Sigmoid colon (tissue), 4 donors: ENCODE results near the gene WWC1.

ENCODE experiments used
- POLR2A ChIP-seq, 2 donors: fragments of 450-650 bp; IDR thresholded peaks; one replicate each; pipeline ENCODE4 v1.6.1; 2016; ENCODE audit warnings: antibody characterized with exemption in 2 of 2, mild to moderate bottlenecking in 2 of 2, moderate library complexity in 2 of 2
- POLR2AphosphoS5 ChIP-seq, 4 donors: sonication (generic); formaldehyde crosslinking; IDR thresholded peaks; one replicate each; pipeline ENCODE4 v1.6.1; 2017; ENCODE audit warnings: antibody characterized with exemption in 4 of 4
- TF ChIP-seq, protein P1 (sequence below), 4 experiments: fragments of 450-650 bp in 3 of 4; fragments of 200-600 bp in 1 of 4; IDR thresholded peaks; one replicate each; pipeline ENCODE4 v1.5.1; 2016 to 2019; ENCODE audit warnings: antibody characterized with exemption in 4 of 4, mild to moderate bottlenecking in 3 of 4, moderate library complexity in 2 of 4

DNA sequence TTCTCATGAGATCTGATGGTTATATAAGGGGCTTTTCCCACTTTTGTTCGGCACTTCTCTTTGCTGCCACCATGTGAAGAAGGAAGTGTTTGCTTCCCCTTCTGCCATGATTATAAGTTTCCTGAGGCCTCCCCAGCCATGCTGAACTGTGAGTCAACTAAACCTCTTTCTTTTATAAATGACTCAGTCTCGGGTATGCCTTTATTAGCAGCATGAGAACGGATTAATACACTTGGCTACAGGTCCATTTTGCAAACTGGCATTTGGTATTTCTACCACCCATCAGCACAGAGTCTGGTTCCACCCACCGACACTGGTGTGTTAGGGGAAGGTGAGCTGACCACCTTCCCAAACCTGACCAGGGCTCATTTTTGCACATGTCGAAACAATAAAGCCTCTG lies 146.9 kb downstream of the WWC1 start:
- TF ChIP-seq, protein P1, sequence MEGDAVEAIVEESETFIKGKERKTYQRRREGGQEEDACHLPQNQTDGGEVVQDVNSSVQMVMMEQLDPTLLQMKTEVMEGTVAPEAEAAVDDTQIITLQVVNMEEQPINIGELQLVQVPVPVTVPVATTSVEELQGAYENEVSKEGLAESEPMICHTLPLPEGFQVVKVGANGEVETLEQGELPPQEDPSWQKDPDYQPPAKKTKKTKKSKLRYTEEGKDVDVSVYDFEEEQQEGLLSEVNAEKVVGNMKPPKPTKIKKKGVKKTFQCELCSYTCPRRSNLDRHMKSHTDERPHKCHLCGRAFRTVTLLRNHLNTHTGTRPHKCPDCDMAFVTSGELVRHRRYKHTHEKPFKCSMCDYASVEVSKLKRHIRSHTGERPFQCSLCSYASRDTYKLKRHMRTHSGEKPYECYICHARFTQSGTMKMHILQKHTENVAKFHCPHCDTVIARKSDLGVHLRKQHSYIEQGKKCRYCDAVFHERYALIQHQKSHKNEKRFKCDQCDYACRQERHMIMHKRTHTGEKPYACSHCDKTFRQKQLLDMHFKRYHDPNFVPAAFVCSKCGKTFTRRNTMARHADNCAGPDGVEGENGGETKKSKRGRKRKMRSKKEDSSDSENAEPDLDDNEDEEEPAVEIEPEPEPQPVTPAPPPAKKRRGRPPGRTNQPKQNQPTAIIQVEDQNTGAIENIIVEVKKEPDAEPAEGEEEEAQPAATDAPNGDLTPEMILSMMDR (IDR thresholded peaks at IDR 0.05), result no peak
- no peak for TF ChIP-seq POLR2A (IDR thresholded peaks at IDR 0.05)
- TF ChIP-seq POLR2AphosphoS5 (IDR thresholded peaks at IDR 0.05), result no peak
